Measurements from ENCODE around the gene STAT1.
"Not testable (repeated sequence)": the region's sequence is repeated elsewhere in the genome, so short reads cannot be mapped to it uniquely, and the experiment has no call there.

Gene STAT1

DNA sequence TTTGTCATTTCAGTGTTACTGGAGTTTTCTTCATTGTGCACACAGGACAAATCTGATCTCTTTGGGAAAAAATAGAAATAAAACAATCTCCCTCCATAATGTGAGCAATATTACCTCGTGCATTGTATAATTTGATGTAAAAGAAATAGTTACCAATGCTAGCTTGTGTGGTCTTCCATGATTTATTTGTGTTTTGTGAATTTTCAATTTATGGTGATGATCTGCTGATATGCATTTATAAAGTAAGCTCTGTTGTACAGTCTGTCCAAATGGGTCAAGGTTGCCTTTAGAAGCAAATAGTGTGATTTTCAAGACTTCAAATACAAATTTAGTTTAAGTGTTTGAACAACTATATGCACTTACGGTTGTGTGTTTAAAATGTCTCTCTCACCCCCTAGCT is 50.9 kb downstream of the STAT1 start:
- no peak for DNase-seq (ENCODE audit: low spot score)
- in situ Hi-C loops (cut with MboI; ENCODE audit: low sequenced_read_pairs, unreplicated experiment), result no loop called here
- TF ChIP-seq, protein P1, sequence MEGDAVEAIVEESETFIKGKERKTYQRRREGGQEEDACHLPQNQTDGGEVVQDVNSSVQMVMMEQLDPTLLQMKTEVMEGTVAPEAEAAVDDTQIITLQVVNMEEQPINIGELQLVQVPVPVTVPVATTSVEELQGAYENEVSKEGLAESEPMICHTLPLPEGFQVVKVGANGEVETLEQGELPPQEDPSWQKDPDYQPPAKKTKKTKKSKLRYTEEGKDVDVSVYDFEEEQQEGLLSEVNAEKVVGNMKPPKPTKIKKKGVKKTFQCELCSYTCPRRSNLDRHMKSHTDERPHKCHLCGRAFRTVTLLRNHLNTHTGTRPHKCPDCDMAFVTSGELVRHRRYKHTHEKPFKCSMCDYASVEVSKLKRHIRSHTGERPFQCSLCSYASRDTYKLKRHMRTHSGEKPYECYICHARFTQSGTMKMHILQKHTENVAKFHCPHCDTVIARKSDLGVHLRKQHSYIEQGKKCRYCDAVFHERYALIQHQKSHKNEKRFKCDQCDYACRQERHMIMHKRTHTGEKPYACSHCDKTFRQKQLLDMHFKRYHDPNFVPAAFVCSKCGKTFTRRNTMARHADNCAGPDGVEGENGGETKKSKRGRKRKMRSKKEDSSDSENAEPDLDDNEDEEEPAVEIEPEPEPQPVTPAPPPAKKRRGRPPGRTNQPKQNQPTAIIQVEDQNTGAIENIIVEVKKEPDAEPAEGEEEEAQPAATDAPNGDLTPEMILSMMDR (IDR thresholded peaks at IDR 0.05; ENCODE audit: borderline replicate concordance, control extremely low read depth, extremely low read depth, insufficient read depth, missing control alignments), result no peak

DNA sequence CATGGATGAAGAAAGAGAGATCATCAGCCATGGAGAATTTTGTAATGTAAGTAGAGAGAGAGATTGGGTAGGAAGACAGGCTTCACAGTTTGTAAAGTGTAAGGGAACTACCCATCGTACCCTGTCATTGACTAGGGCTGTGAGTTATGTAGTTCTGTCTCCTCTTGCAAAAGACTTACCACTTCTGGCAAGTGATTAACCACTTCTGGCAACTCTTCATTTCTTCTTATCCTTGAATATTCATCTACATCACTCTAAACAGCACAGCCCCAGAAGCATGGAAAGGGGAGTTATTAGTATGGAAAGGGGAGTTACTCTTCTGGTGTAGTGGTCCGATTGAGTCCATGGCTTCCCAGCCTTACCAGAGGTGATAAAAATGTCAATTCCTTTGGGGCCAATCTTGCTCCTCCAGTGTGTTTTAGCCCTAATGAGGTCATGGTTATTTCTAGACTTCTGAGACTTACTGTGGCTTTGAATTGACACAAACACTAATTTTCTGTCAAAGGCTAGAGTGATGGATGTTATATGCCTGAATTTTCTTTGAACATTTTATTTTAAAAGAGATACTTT is 52.0 kb downstream of the STAT1 start:
- in situ Hi-C loops (cut with MboI; ENCODE audit: low sequenced_read_pairs, unreplicated experiment), result no loop called here
- TF ChIP-seq, protein P1 (IDR thresholded peaks at IDR 0.05; ENCODE audit: borderline replicate concordance, control extremely low read depth, extremely low read depth, insufficient read depth, missing control alignments), result no peak

DNA sequence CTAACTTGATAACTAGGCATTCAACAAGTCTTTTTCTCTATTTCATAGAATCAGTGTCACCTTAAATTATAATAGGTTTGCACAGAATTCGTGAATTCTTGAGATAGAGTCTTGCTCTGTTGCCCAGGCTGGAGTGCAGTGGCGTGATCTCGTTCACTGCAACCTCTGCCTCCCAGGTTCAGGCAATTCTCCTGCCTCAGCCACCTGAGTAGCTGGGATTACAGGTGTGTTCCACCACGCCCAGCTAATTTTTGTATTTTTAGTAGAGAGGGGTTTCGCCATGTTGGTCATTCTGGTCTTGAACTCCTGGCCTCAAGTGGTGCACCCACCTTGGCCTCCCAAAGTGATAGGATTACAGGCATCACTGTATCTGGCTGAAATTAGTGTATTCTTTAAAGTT is 52.9 kb downstream of the STAT1 start:
- in situ Hi-C loops (cut with MboI; ENCODE audit: low sequenced_read_pairs, unreplicated experiment); DNase-seq (ENCODE audit: low spot score): not testable (repeated sequence)

More for the DNA sequence above, 52.0 kb downstream of the STAT1 start:
- DNase-seq (ENCODE audit: low spot score), result no peak

DNA sequence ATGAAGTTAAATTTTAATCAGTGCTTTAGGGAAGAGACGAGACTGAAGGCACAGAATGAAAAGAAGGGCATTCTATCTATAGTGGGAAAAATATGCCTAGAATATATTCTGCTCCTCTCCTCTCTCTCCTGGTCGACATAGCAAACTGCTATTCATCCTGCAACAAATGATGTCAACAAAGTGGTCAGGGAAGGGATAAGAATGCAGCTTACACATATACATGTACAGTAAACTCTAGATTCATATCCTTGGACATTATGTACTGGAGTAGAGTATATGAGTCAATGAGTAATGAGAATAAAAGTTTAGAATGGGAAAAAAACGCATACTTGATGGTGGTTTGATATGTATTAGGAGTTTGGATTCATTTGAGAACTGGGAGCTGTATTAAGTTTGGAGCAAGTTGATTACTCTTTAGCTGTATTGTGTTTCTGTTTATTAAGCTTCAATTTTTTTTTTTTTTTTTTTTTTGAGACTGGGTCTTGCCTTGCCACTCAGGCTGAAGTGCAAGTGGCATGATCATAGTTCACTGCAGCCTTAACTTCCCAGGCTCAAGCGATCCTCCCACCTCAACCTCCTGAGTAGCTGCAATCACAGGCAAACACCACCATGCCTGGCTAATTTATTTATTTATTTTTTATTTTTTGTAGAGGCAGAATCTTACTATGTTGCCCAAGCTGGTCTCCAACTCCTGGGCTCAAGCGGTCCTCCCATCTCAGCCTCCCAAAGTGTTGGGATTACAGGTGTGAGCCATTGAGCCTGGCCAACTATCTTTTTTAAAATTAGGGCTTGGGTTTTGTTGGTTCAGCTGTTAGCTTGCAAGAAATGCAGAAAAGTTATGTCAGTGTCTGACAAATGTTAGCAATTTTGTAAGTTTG is 53.8 kb downstream of the STAT1 start:
- no peak for DNase-seq (ENCODE audit: low spot score)
- TF ChIP-seq, protein P1 (IDR thresholded peaks at IDR 0.05; ENCODE audit: borderline replicate concordance, control extremely low read depth, extremely low read depth, insufficient read depth, missing control alignments), result no peak
- in situ Hi-C loops (cut with MboI; ENCODE audit: low sequenced_read_pairs, unreplicated experiment), result no loop called here

DNA sequence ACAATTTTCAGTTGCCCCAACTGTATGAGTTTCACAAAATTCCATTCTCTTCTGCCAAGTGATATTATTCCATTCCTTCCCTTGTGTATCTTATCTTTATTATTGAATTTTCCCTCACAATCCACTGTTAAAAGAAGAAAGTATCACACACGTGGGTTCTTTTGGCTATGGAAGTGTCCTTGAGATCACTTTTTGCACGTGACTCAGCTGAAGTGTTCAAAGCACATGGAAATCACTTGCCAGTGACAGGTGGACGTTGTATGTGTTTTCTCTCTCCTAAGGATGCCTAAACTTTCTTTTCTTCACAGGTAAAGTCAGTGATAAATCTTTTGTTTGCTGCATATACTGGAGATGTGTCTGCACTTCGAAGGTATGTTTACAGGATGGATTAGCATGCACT is 60.7 kb downstream of the STAT1 start:
- no peak for DNase-seq (ENCODE audit: low spot score)
- TF ChIP-seq, protein P1 (IDR thresholded peaks at IDR 0.05; ENCODE audit: borderline replicate concordance, control extremely low read depth, extremely low read depth, insufficient read depth, missing control alignments), result no peak
- in situ Hi-C loops (cut with MboI; ENCODE audit: low sequenced_read_pairs, unreplicated experiment), result no loop called here

DNA sequence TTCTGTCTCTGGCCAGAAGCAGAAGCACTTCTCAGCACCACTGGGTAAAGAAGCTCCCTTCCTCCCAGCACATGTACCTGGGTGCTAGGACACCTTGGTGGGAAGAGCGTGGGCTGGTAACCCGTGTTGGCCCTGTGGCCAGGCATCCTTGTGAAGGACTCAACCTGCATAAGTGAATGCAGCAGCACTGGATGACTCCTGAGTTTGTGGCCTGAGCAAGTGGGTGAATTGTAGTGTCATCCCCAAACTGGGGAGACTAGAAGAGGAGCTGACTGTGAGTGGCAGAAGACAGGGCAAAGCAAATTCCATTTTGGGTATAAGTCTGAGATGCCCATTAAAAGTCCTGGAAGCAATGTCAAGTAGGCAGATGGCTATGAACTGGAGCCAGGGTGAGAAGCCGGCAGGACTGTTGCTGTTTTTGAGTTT is 63.4 kb downstream of the STAT1 start:
- TF ChIP-seq, protein P1 (IDR thresholded peaks at IDR 0.05; ENCODE audit: borderline replicate concordance, control extremely low read depth, extremely low read depth, insufficient read depth, missing control alignments), result no peak
- no peak for DNase-seq (ENCODE audit: low spot score)
- in situ Hi-C loops (cut with MboI; ENCODE audit: low sequenced_read_pairs, unreplicated experiment), result no loop called here

DNA sequence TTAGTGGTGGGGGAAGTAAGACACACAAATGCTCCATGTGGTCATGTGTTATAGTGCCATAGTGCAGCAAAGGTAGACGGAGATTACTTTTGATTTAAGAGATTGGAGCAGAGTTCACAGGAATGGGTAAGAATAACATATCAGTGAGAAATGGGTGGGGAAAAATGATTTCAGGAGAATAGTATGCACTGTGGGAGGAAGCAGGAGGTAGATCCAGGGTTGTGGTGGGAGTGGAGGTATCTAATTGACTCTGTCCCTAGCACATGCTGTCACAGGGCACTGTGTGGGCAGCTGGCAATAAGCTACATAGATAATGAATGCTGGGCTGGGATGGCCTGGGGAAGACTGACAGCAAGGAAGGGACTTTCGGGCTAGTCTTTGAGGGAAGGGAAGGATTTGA is 65.3 kb downstream of the STAT1 start:
- in situ Hi-C loops (cut with MboI; ENCODE audit: low sequenced_read_pairs, unreplicated experiment), result no loop called here
- TF ChIP-seq, protein P1 (IDR thresholded peaks at IDR 0.05; ENCODE audit: borderline replicate concordance, control extremely low read depth, extremely low read depth, insufficient read depth, missing control alignments), result no peak
- no peak for DNase-seq (ENCODE audit: low spot score)
